ENCODE measurements around the gene NFATC1.

Gene NFATC1

GRCh38 chr18:79519751-79520477 is 124.2 kb downstream of the NFATC1 start:
- no peak for DNase-seq (ENCODE audit: low read depth, low spot score)

DNA sequence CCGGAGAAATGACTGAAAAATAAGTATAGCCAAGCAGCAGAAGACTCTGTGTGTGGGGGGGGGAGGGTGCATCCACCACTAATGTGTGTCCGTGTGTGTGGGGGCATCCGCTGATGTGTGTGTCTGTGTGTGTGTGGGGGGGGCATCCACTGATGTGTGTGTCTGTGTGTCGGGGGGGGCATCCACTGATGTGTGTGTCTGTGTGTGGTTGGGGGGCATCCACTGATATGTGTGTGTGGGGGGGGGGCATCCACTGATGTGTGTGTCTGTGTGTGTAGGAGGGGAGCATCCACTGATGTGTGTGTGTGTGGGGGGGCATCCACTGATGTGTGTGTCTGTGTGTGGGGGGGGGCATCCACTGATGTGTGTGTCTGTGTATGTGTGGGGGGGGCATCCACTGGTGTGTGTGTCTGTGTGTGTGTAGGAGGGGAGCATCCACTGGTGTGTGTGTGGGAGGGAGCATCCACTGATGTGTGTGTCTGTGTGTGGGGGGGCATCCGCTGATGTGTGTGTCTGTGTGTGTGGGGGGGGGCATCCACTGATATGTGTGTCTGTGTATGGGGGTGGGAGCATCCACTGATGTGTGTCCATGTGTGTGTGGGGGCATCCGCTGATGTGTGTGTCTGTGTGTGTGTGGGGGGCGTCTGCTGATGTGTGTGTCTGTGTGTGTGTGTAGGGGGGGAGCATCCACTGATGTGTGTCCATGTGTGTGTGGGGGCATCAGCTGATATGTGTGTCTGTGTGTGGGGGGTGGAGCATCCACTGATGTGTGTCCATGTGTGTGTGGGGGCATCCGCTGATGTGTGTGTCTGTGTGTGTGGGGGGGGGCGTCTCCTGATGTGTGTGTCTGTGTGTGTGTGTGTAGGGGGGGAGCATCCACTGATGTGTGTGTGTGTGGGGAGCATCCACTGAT is 125.0 kb downstream of the NFATC1 start:
- no peak for DNase-seq (ENCODE audit: low read depth, low spot score)

GRCh38 chr18:79521416-79522205 is 125.9 kb downstream of the NFATC1 start:
- no peak for DNase-seq (ENCODE audit: low read depth, low spot score)

- no peak for DNase-seq (ENCODE audit: low read depth, low spot score)
Observed at GRCh38 chr18:79522451-79523205, 126.9 kb downstream of the NFATC1 start.

- peak; percentile 58 for DNase-seq (ENCODE audit: low read depth, low spot score)
Observed at GRCh38 chr18:79523206-79523735, 127.5 kb downstream of the NFATC1 start.

- DNase-seq (ENCODE audit: low read depth, low spot score), result peak; percentile 57
Observed at GRCh38 chr18:79523736-79524180, 128.0 kb downstream of the NFATC1 start.

DNA sequence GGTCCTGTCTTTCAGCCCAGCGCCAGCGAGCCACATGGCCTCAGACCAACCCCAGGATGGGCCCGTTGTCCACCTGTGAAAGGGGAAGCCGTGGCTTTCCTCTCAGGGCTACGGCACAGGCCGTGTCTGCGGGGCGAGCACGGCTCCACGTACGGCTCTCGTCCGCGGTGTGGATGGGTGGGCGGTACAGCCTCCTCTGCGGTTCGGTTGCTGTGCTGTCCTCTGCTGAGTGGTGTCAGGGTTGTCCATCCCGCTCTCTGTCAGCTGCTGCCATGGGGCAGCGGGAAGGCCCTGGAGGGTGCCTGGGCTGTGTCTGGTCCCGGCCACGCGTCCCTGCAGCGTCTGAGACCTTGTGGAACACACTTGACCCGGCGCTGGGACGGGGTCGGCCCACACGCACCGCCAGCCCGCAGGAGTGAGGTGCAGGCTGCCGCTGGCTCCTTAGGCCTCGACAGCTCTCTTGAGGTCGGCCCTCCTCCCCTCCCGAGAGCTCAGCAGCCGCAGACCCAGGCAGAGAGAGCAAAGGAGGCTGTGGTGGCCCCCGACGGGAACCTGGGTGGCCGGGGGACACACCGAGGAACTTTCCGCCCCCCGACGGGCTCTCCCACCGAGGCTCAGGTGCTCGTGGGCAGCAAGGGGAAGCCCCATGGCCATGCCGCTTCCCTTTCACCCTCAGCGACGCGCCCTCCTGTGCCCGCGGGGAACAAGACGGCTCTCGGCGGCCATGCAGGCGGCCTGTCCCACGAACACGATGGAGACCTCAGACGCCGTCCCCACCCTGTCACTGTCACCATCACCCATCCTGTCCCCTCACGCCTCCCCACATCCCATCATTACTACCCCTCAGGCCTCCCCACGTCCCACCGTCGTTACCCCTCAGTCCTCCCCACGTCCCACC is 128.7 kb downstream of the NFATC1 start:
- no peak for DNase-seq (ENCODE audit: low read depth, low spot score)

GRCh38 chr18:79525556-79526467 is 130.1 kb downstream of the NFATC1 start:
- no peak for DNase-seq (ENCODE audit: low read depth, low spot score)

- DNase-seq (ENCODE audit: low read depth, low spot score), result no peak
Observed at GRCh38 chr18:79526468-79527460, 131.0 kb downstream of the NFATC1 start.

GRCh38 chr18:79527656-79528315 is 132.1 kb downstream of the NFATC1 start:
- DNase-seq (ENCODE audit: low read depth, low spot score), result no peak

DNA sequence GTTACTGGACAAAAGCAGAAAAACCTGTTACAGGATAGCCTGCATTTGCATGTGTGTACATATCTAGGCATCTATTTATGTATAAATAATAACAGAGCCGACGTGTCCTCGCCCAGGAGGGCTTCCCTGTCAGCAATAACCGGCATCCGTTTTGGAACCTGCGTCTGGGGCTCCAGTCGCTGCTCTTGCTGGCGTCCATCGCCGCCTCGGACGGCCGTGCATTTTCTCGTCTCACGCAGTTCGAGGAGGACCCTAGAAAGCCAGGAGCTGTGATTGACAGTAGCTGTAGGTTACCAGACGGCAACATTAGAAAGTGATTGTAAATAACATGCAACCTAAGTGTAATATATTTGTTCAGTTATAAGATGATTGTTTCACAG is 132.6 kb downstream of the NFATC1 start:
- DNase-seq (ENCODE audit: low read depth, low spot score), result no peak

GRCh38 chr18:79528846-79529245 is 133.1 kb downstream of the NFATC1 start:
- DNase-seq (ENCODE audit: low read depth, low spot score), result peak; percentile 51

DNA sequence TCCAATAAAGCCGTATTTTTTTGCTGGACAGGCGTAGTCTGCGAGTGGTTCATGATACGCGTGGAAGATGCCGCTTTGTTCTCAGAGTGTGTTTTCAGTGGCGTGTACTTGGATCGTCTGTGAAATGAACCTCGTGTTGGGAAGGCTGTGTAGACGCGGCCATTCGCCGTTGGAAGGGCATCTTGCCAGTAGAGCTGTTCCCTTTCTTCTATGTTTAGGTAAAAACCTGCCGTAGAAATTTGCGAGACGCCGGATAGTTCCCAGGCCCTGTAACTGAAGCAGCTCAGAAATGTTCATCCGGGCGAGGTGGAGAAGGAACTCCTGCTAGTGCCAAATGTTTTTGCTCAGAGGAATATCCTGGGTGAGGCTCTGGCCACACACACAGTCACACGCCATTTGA is 133.6 kb downstream of the NFATC1 start:
- DNase-seq (ENCODE audit: low read depth, low spot score), result no peak

DNA sequence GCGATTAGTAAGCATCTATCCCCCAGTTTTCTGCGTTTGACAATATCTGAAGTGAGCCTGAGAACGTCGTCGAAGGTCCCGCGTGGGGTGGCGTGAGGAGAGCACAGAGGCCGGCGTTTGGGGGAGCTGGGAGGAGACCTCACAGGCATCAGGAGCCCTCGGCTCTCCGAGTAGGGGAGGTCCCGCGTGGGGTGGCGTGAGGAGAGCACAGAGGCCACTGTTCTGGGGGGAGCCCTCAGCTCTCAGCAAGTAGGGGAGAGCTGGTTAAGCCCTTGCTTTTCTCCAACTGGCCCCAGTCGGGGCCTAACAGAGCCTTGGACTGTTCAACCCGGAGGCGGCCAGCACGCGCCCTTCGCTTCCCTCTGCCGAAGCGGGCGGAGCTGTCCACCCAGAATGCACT is 134.3 kb downstream of the NFATC1 start:
- no peak for DNase-seq (ENCODE audit: low read depth, low spot score)

DNA sequence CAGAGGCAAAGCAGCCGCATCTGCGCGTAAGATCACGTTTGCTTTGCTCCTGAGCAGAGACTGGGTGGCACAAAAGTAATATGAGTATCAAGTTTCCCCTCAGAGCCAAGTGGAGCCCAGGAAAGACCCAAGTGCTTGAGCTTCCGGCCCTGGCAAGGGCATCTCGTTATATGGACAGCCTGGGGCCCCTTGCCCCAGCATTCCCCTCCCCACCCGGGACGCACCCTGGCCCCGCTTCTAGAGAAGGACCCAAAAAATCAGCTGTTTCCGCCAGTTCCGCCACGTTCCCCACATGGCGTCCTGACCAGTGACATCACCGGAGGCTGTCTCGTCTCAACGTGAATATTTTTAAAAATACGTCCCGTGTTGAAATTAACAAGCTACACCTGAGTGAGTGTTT is 135.1 kb downstream of the NFATC1 start:
- DNase-seq (ENCODE audit: low read depth, low spot score), result no peak

- DNase-seq (ENCODE audit: low read depth, low spot score), result no peak
Observed at GRCh38 chr18:79531386-79531785, 135.7 kb downstream of the NFATC1 start.

DNA sequence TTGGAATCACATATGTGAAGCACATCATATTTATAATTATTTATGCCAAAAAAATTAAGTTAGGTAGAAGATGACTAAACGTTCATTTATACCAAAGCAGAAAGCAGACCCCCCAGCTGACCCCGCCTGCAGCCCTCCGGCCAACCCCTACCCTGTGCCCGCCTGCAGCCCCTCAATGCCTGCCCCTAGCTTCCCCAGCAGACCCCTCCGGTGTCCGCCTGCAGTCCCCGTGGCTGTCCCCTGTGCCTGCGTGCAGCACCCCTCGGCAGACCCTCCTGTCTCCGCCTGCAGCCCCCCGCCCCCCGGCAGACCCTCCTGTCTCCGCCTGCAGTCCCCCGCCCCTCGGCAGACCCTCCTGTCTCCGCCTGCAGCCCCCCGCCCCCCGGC is 136.2 kb downstream of the NFATC1 start:
- no peak for DNase-seq (ENCODE audit: low read depth, low spot score)
